Heart left ventricle (tissue), 13 donors: ENCODE results near the gene SLC1A6.

ENCODE experiments used
- CTCF ChIP-seq, 12 donors: fragments of 200-600 bp; sonication (generic) in 4 of 12; IDR thresholded peaks; one replicate each; pipeline versions ENCODE4 v1.5.0 to v1.8.0; 2018 to 2022; ENCODE audit warnings: antibody characterized with exemption in 12 of 12, mild to moderate bottlenecking in 5 of 12
- POLR2A ChIP-seq, 2 donors: fragments of 450-650 bp; IDR thresholded peaks; one replicate each; pipeline ENCODE4 v1.6.1; 2017; ENCODE audit warnings: antibody characterized with exemption in 2 of 2, mild to moderate bottlenecking in 2 of 2, moderate library complexity in 2 of 2
- donor health status: ischemic (EF 13 %, LVEDD 7.1; RV severe dilation, severe dysfunction).
- donor health status: DM: no; HTN: yes; CAD: no.
- donor health status: DM: no; HTN: no; CAD: no.
- donor health status: ischemic (EF 25% LVEDD 6.9; RV normal size, moderate dysfunction).
- donor health status: ischemic (EF 25% LVEDD 5.7; RV mildly dilated, moderate dysfunction).
- donor health status: ischemic (EF 35%, LVEDD 5.7; RV mildly dilated, moderate dysfunction).
- donor health status: nonischemic (EF 11% LVEDD 7.7; RV severe dilation, severe dysfunction).
- donor health status: DM: yes; HTN: yes; CAD: no.
- donor health status: PGD.
- donor health status: ischemic (EF 29% LVEDD 5.4; RV normal size, mild dysfunction).
- donor health status: nonischemic (EF 23%, LVEDD 6.1; RV moderate dilation, normal function).

GRCh38 chr19:14943601-14944000 lies 36.1 kb downstream of the SLC1A6 start:
- TF ChIP-seq POLR2A (IDR thresholded peaks at IDR 0.05) (no peak), CTCF (IDR thresholded peaks at IDR 0.05) (no peak)
